CD4-positive, alpha-beta T cell treated with Interleukin-2 at 100 ng/mL for 4 hours (primary cell): Measurements from ENCODE around the gene MYO5B.
"Not testable (repeated sequence)": the region's sequence is repeated elsewhere in the genome, so short reads cannot be mapped to it uniquely, and the experiment has no call there.

Source experiments
- DNase-seq: peaks from one replicate; pipeline ENCODE4 v3.0.0-alpha.2; 2020; ENCODE audit warnings: low spot score

Gene MYO5B

DNA sequence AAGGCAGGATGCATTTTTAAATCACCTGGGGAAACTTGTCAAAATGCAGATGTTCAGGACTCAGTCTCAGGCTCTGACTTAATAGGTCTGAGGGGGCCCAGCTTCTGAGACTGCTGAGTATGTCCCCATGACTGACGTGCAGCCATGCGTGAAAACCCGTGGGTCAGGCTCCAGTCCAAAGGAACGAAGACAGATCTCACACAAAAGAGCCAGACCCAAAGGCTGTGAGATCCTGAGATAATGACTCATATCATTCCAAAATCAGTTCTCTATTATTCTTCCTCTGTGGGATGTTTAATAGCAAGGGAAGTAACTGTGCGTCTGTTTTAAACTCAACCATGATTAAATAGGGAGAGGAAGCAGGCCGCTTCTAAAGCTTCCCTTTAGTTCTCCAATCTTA is 274.2 kb downstream of the MYO5B start:
- DNase-seq, result no peak

DNA sequence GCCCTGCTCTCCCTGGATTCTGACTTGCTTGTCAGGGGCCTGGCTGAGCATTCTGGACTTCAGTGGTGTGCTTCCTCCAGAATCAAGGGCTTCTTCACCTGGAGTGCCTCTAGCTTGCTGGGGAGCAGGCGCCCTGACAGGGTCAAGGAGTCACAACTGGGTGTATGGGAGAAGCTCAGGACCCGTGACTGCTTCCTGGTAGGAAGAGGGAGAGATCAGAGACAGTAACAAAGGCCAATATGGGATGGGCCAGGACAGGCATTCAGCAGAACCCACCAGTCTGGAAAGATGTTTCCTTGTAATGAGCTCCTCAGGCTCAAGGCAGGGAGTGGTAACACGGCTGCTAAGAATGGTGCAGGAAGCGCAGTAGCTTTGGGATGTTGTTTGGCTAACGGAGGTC is 277.2 kb downstream of the MYO5B start:
- DNase-seq, result no peak

DNA sequence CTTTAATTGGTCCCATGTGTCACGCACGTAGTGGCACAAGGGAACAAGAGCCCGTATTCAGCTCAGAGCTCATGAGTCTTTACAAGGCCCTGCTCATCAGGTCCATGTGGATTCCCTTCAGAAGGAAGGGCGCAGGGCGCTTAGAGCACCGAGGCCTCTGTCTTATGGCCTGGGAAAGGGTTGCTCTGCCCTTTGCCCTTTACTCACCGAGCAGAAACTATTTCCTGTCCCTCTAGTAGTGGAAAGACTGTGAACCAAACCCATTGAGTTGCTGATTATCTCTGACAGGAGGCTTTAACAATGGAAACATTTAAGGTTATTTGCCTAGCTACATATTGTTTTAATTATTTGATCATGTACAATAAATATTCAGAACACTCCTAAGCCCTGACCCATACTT is 279.6 kb downstream of the MYO5B start:
- DNase-seq, result no peak

DNA sequence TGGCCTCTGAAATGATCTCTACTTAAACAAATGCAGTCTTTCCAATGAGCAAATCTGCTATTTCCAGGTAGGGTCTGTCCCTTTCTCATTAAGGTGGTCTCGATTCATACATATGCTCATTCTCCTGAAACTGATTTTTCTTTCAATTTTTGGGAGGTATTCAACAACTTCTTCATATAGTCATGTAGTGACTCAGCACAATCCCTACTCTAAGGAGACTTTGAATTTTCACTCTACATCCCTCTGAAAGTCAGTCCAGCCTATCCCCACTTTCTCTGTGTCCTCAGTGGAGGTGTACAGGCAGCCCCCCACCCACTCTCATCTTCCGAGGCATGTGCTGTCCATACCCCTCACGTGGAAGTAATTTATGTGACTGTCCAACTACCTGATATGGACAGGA is 281.7 kb downstream of the MYO5B start:
- DNase-seq, result no peak

DNA sequence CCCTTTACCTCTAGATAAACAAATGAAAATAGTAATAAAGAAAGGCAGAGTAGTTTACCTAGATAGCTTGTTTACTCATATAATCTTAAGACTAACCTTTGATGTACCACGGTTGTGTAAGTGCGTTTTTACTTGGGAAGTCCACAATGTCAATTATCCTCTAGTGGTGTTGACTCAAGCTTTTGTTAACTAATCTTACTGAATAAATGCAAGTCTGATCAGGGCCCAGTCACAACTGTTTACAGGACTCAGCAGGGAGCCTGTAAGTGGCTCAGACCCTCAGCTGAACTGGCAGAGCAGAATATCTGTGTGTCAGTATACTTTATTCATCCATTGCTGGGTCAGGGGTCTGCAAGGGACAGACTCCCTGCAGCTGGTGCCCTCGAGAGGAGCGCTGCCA is 283.5 kb downstream of the MYO5B start:
- DNase-seq, result no peak

DNA sequence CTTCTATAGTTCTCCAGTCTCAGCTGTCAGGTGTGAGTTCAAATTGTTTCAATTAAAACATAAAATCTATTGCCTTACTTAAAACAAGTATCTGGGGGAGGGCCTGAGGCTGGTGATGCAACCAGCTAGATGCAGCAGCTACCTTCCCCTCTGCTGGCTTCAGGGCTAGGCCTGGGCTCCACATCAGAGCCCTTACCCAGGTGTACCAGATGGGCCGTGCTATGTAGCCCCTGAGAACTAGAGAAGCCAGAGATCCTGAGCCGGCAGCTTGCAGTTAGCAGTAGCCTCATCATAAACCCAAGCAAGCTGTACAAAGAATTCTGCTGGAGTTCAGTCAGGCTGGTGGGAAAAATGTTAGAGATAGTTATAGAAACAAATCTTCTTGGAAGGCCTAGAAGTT is 284.0 kb downstream of the MYO5B start:
- no peak for DNase-seq

DNA sequence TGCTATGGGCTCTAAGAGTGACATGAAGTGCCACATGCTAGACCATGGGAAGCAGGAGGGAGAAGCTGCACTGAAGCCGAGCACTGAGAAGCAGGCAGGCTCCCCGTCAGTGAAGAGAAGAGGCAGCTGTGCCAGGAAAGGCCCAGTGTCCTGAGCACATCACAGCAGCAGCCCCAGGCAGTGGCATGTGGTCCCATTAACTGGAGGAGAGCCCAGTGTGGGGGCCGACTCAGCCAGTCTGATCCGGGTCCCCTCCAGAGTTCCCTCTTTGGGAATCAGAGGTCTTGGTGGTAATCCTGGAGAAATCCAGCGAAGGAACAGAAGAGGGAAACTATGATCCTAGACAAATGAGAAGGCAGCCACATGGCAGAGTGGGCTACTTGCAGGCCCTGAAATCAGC is 284.9 kb downstream of the MYO5B start:
- DNase-seq, result no peak

DNA sequence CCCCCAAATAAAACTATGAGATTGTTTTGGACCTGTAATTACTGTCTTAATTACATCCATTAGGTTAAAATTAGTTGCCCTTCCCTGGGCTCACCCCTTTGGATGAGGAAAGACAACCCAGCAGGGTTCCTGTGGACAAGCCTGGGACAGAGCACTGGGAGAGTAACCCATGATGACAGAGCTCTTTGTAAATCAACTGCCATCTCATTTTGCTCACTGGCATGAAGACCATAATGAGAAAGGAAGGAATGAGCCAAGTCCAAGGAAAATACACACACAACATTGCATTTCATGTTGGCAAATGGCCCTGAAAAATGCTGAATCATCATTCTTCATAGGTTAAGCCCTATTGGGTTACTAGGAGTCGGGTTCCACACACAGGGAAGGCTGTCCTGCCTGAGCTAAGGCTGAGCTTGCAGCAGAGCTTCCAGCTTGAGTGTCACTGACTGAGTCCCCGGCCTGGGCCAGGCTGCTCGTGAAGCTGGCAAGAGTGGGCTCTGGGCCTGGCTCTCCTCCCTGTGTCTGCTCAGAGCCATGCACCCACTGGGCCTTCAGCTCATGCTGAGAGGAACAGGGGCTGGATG is 287.5 kb downstream of the MYO5B start:
- no peak for DNase-seq

DNA sequence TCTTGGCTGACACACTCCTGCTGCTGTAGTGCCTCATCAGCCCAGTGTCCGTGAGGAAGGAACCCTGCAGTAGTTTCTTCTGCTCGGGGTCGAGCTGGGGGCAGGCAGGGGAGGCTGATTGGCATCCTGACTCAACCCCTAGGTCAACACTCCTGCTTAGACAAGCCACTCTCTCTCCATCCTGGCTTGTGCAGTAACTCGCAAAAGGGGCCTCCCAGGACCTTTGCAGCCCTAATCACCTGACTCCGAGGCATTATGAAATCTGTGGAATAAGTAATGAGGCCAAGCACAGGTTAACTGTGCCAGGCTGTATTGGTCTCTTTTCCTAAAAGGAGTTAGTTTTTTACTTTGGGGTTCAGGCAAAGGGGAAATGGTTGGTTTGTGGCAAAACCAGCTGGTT is 289.2 kb downstream of the MYO5B start:
- DNase-seq, result no peak

DNA sequence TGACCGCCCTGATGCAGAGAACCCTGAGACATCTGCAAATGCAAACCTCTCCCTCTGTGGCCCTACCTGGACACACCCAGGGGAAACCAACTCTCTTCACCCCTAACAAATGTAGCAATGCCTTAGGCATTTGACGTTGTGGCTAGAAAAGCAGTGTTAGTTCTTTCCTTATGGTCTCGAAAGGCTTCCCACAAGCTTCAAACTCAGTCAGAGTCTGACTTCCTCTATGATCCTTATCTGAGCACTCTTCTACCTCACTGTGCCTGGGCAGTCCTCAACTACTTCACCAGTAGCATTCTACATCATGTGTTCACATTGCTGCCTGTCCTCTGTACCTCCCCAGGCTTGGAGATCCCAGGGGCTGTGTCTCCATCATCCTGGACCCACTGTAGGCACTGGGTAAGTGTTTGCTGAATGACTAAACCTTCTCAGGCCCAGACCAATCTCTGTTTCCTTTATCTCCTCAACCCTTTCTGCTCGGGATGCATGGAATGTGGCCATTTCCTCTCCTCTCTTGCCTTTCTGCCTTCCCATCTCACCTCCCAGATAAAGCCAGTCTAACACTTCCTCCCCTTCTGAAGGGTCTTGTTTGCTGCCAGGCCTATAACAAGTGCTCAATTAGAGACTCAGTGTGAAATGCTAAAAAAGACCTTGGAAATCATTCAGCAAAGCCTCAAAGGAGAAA is 289.9 kb downstream of the MYO5B start:
- DNase-seq, result no peak

DNA sequence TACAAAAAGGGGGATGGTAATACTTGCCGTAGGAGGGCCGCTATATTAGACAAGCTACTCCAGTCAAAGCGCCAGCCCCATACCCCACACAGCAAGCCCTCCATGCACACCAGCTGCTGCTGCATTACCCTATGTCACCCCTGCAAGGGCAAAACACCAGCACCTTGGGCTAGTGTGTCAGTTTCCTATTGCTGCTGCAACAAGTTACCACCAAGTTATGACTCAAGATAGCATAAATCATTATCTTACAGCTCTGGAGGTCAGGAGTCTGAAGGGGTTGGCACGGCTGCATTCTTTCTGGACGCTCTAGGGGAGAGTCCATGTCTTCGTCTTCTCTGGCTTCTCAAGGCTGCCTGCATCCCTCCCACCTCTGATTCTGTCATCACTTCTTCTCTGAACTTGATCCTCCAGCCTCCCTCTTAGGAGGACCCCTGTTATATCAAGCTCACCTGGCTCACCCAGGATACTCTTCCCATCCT is 293.0 kb downstream of the MYO5B start:
- DNase-seq, result no peak

DNA sequence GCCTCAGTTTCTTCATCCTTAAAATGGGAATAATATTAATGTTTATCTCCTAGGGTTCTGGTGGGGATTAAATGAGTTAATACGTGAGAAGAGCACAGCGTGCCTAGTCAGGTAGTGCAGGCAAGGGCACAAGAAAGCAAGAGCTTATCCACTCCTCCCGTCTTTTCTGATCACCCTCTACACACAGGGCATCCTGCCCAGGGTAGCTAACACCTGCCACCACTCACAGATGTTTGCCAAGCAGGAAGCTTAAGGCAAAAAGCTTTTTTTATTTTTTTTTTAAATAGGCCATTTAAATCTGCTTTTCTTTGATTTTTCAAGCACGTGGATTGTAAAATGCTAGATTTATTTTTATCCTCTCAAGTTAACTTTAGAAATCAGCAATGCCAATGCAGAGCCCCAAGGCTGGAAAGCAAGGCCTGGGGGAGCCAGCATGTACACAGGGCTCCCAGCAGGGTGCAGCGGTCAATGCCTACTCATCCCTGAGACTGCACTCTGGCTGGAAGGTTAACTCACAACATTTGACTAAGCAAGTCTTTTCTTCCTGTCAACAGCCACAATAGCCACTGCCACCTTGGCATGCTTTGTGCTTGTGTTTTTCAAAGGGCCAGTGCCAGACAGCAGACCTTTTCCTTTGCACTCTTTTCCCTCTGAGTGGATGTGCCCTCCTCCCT is 295.2 kb downstream of the MYO5B start:
- no peak for DNase-seq

DNA sequence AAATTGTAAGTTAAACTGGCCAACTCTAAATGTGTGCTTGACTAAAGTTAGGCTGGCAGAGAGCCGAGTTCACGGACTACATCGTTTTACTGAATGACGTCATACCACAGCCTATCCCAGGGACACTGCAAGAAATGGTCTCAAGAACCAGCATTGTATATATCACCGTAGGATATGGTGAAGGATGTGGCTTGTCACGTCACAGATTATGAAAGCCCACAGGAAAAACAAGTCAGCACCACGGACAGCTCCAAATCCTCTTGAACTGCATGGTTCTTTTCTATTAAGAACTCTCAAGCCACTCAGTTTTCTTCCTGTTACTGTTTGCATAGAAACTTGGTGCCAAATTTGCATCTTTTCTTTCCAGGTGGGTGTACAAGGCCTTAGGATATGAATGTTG is 296.5 kb downstream of the MYO5B start:
- DNase-seq, result peak; percentile 52

DNA sequence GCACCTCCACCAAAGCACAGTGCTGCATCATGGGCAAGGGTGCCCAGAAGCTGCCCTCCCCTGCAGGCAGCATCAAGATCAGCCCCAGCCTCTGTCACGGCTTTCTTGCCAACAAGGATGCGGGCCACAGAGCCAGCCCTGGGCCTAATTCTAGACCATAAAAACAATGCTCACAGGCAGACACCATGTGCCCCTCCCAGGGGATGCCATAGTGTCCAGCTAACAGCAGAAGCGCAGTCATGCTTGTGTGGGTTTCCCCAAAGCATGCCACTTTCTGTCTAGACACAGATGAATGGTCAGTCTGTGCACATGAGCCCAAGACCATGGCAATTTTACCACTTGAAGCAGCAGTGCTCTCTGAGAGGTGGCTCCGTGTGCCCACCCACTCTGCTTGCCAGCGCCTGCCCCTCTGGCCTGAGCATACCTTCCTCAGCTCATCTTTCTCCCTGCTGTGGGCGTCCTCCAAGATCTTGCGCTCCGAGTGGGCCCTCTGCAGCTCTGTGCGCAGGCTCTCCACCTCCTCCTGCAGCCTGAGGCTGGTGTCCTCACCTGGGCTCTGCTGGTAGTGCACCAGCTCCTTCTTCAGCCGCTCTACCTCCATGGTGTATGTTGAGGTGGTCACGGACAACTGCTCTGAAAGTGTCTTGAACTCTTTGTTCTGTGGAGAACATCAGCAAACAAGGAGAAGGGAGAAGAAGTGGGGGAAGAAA is 300.3 kb downstream of the MYO5B start:
- no peak for DNase-seq

DNA sequence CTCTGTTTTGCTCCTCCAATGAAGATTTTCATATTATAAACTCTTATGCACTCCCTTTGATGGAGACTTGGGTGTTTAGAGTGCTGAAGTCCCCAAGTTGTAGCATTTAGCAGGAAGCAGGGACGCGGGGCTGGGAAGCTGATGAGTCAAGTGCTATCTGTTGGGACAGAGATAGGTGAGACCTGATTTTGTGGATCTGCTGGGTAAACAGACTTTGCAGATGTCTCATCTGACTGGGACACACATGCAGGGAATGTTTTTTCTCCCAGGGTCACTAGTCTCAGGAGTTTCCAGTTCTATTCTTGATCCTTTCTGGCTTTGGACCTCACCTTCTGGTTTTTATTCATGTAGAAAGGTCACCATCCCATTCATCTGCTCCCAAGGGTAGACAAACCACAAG is 301.9 kb downstream of the MYO5B start:
- DNase-seq, result no peak

DNA sequence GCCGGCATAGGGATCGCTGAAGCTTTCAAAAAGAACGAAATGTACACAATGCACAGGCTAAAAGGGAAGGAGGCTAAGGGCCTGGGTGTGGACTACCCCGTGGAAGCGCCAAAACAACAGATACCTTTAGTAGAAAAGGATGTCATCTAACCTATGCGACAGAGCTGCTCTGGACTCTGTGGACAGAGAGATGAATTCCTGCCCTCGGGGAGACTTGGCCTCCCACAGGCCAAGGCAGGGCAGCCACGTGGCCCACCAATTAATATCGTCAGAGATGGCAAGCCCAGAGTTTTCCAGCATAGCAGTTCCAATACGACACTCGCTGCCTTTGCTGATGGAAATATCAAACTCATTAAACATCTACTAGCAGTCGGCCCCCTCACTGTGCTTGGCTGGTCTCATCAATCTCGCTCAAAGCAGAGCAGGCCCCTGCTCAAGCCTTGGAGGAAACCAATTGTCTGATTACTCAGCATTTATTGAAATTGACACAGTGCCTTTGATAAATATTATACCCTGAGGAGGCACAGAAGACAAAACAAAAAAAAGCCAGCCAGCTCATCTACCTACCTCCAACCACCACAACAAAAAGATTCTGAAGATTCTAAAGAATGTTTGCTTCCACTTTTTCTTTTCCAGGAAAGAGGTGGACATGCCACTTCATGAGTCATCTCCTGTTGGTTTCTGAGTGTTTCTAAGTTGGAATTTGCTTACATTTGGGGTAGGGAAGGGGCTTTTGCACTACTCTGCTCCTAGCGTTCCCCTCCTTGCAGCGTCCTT is 302.6 kb downstream of the MYO5B start:
- no peak for DNase-seq

DNA sequence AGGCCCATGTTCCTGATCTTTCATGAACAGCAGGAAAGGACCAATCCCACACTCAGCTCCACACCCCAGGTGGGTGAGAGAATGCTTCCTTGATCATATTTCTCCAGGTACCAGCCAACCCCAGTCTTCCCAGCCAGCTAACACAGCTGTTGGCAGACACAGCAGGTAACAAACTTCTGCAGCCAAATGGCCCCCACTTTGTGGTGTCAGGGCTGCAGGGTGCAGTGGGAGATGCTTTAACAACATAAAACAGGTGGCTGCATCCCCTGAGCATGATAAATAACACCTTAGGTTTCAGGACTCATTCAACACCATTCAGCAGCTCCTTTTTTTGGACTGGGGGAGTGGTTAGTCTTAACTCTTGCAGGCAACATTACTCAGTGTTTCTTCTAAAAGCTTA is 304.9 kb downstream of the MYO5B start:
- no peak for DNase-seq

DNA sequence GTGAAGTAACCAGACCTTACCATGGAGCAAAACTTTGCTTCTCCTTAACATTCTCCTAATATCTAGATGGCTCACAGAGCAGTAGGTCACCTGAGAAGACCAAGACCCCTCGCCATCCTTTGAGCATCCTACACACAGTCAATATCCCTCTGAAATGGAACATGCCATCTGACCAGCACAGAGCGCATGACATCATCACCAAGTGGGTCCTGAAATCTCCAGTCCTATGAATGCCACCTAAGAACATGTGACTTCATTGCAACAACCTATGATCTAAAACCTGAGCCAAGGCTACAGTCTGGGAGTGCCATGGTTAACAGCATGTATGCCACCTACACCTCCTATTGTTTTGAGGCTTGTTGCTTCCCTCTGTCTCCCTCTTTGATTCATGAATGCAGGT is 305.4 kb downstream of the MYO5B start:
- DNase-seq, result not testable (repeated sequence)

DNA sequence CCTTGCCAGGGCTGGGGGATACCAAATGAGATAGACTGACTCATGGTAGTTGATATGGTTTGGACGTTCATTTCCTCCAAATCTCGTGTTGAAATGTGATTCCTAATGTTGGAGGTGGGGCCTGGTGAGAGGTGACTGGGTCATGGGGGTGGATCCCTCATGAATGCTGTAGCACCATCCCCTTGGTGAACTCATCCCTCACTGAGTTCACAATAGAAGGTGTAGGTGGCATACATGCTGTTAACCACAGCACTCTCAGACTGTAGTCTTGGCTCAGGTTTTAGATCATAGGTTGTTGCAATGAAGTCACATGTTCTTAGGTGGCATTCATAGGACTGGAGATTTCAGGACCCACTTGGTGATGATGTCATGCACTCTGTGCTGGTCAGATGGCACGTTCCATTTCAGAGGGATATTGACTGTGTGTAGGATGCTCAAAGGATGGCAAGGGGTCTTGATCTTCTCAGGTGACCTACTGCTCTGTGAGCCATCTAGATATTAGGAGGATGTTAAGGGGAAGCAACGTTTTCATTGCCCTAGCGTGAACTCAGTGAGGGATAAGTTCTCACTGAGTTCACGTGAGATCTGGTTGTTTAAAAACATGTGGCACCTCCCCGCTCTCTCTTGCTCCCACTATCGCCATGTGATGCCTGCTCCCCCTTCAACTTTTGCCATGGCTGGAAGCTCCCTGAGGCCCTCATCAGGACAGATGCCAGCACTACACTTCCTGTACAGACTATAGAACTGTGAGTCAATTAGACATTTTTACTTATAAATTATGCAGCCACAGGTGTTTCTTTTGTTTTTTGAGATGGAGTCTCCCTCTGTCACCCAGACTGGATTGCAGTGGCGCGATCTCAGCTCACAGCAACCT is 307.8 kb downstream of the MYO5B start:
- no peak for DNase-seq

DNA sequence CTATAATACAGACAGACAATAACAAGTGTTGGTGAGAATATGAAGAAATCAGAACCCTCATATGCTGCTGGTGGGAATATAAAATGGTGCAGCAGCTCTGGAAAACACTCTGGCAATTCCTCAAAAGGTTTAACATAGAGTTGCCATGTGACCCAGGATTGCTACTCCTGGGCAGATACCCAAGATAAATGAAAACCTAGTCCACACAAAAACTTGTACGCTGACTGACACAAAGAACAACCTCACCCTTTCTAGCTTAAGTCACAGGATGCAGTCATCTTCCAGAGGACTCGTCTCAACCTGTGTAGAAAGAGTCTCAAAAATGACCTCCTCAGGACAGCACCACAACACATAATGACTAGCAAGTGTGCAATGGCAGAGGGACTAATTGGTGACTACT is 310.0 kb downstream of the MYO5B start:
- no peak for DNase-seq

DNA sequence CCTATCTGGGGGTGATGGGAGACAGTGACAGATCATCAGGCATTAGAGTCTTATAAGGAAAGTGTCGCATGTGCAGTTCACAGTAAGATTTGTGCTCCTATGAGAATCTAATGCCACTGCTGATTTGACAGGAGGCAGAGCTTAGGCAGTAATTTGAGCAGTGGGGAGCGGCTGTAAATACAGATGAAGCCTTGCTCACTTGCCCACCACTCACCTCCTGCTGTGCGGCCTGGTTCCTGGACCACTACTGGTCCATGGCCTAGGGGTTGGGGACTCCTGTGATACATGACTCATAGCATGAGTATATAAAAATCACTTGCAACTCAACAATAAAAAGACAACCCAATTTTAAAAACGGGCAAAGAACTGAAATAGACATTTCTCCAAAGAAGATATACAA is 310.5 kb downstream of the MYO5B start:
- DNase-seq, result no peak
